IPS-20b (cell line): ENCODE data around the gene CELA2A.

Source experiments
- H3K27ac ChIP-seq: one replicate; pipeline ENCODE4 v1.5.1; 2013; ENCODE audit warnings: low read length
- H3K27me3 ChIP-seq: 2 replicates; pipeline ENCODE4 v1.6.1; 2013; ENCODE audit warnings: mild to moderate bottlenecking, low read length, inconsistent platforms; ENCODE audit not compliant: insufficient read depth
- H3K36me3 ChIP-seq: 2 replicates; pipeline ENCODE4 v1.6.1; 2013; ENCODE audit warnings: low read depth, mild to moderate bottlenecking, inconsistent platforms, low read length, moderate library complexity; ENCODE audit not compliant: insufficient read depth
- H3K4me1 ChIP-seq: 2 replicates; pipeline ENCODE4 v1.6.1; 2013; ENCODE audit warnings: mild to moderate bottlenecking, control low read depth, inconsistent platforms, low read length, moderate library complexity; ENCODE audit not compliant: insufficient read depth
- H3K4me3 ChIP-seq: 2 replicates; pipeline ENCODE4 v1.5.1; 2013; ENCODE audit warnings: mild to moderate bottlenecking, low read length, inconsistent platforms
- H3K9ac ChIP-seq: 2 replicates; pipeline ENCODE4 v1.6.1; 2013; ENCODE audit warnings: low read depth, mild to moderate bottlenecking, inconsistent platforms, low read length, moderate library complexity
- H3K9me3 ChIP-seq: 2 replicates; pipeline ENCODE4 v1.6.1; 2013; ENCODE audit warnings: mild to moderate bottlenecking, low read depth, low read length, inconsistent platforms; ENCODE audit not compliant: insufficient read depth

Gene CELA2A

DNA sequence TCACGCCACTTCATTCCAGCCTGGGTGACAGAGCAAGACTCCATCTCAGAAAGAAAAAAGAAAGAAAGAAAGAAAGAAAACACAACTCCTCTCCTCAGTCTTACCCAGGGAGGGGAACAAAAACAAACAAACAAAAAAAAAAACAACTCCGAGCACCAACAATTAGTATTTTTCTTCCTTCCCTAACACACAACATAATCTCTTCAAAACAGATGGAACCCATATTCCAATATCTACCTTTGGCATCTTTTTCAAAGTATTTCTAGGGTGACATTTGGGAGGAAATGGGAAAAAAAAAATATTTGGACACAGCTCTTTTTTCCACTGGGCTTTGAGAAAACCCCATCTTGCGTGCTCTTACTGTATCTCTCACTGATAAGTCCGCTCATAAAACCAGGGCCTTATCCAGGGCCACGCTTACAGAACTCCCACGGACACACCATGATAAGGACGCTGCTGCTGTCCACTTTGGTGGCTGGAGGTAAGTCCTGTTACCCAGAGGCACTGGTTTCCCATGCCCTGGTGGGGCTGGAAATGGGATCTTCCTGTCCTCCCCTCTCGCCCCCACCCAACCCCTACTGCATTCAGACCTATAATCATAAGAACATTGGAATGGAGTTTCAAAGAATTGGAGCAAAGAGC, at the start of gene CELA2A:
Gene CELA2A (plus strand): TSS at position 420 of the 642 bp plus-strand sequence. CDS start 22 bp downstream, at position 442.
- Histone ChIP-seq H3K4me3 (no peak within 1 kb of the TSS), H3K36me3 (no peaks in the 10 kb centered on the region), H3K27me3 (no peaks in the 10 kb centered on the region), H3K9me3 (no peaks in the 10 kb centered on the region), H3K4me1 (no peaks in the 10 kb centered on the region), H3K9ac (no peak within 1 kb of the TSS), H3K27ac (no peak within 1 kb of the TSS)

DNA sequence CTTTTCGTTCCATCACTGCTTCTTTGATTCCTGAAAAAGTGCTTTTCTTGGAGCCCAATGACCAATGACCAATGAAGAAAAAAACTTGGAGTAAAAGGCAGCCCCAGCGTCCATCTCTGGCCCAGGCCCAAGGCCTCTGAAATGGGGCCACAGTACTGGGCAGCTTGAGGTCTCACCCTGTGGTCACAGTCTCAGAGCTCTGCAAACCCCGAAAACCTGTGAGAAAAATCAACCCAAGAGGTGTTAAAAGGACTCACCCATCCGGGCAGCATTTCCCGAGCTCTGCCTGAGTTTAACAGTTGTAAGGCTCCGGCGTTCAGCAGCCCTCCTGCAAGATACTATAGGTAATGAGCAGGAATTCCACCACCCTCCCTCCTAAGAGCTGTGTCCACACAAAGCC, 49.0 kb upstream of the CELA2A start:
- no peak overlapping the region for H3K4me3 ChIP-seq
- no peak overlapping the region for H3K27ac ChIP-seq
- H3K4me1 ChIP-seq = peaks cover 2% of the 10 kb centered on the region; the same call in 1 of the 2 replicates
- no peaks in the 10 kb centered on the region for H3K36me3 ChIP-seq
- peaks cover 40% of the 10 kb centered on the region for H3K27me3 ChIP-seq
- no peak overlapping the region for H3K9ac ChIP-seq
- no peaks in the 10 kb centered on the region for H3K9me3 ChIP-seq

DNA sequence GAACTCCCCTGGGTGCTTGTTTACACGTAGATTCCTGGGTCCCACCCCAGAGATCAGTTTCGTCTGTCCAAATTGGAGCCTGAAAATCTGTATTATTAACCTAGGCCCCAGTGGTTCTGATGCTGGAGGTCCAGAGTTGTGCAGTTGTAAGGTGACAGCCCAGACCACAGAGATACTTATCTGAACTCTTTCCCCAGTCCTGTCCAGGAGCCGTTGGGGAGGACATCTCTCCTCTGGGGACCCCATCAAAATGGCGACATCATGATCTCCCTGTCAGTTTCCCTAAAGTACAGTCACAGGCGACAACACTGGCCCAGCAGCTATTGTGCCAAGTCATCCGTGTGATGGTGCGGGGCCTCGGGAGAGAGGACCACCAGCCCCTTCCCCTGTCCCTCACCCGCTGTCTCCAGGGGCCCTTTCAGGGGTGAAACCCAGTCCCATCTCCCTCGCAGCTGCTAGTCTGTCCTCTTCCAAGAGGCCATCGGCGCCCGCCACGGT, 47.6 kb upstream of the CELA2A start:
- H3K9me3 ChIP-seq = no peaks in the 10 kb centered on the region
- H3K4me3 ChIP-seq = peak overlapping the region; percentile 67
- H3K27ac ChIP-seq = no peak overlapping the region
- H3K4me1 ChIP-seq = peaks cover 2% of the 10 kb centered on the region; the same call in 1 of the 2 replicates
- peak overlapping the region; percentile 54; the same call in 1 of the 2 replicates for H3K9ac ChIP-seq
- no peaks in the 10 kb centered on the region for H3K36me3 ChIP-seq
- H3K27me3 ChIP-seq = peaks cover 40% of the 10 kb centered on the region

DNA sequence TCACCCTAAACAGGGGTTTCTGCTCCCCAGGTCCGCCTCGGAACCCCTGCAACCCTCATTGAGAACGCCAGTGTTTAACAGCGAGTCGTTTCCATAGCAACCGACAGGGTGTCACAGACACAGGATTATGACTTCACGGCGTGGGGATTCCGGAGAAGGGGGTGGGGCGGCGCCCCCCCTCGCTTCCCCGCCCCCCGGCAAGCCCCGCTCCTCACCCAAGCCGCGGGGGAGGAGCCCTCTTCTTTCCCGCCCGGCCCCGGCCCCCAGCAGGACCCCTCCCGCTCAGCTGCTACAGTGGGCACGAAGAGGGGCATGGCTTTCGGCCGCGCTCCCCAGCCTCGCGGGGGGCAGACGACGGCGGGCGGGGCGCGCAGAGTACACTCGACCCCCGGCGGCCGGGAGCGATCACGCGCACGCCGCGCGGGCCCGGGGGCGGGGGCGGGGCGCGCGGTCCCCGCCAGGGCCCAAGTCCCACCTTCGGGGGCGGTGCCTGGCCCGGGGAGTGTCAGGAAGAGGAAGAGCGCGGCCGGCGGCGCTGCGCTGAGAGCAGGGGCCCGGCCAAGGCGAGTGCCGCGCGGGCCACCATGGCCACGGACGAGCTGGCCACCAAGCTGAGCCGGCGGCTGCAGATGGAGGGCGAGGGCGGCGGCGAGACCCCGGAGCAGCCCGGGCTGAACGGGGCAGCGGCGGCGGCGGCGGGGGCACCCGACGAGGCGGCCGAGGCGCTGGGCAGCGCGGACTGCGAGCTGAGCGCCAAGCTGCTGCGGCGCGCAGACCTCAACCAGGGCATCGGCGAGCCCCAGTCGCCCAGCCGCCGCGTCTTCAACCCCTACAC, 46.9 kb upstream of the CELA2A start, which contains the start of gene EFHD2:
Gene EFHD2 (plus strand): TSS at position 501 of the 835 bp plus-strand sequence. CDS start 84 bp downstream, at position 585.
- Histone ChIP-seq H3K27ac (no peak within 1 kb of the TSS), H3K27me3 (peaks cover 40% of the 10 kb centered on the region), H3K36me3 (no peaks in the 10 kb centered on the region), H3K4me1 (peaks cover 2% of the 10 kb centered on the region; the same call in 1 of the 2 replicates), H3K4me3 (peak within 1 kb of the TSS; percentile 67), H3K9ac (peak within 1 kb of the TSS; percentile 54; the same call in 1 of the 2 replicates), H3K9me3 (no peaks in the 10 kb centered on the region)

DNA sequence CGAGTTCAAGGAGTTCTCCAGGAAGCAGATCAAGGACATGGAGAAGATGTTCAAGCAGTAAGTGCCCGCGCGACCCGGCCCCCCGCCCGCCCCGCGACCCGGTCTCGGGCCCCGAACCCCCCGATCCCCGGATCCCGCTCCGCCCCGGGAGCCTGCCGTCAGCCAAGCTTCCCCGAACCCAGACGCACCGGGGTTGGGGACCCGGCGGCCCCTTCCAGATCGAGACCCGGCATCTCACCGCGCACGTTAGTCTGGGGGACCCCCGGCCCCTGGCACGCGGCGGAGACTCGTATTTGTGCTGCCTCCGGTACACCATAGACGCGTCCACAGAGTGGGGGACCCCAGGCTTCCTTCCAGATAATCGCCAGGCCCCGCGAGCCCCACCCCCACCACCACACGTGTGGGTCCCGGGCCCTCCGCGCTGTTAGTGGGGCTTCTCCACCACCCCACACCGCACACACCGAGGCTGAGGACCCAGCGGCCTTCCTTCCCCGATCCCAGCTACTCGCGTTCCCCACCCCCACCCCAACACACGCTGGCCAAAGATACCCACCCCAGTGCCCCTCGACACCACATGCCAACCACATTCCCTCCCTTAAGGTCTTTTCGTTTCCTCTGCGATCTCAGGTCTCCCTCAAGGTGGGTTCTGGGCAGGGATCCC, 46.2 kb upstream of the CELA2A start:
- H3K27me3 ChIP-seq = peaks cover 40% of the 10 kb centered on the region
- H3K4me1 ChIP-seq = peaks cover 2% of the 10 kb centered on the region; the same call in 1 of the 2 replicates
- H3K9me3 ChIP-seq = no peaks in the 10 kb centered on the region
- H3K4me3 ChIP-seq = peak overlapping the region; percentile 67
- peak overlapping the region; percentile 39; the same call in 1 of the 2 replicates for H3K9ac ChIP-seq
- H3K27ac ChIP-seq = no peak overlapping the region
- H3K36me3 ChIP-seq = no peaks in the 10 kb centered on the region

DNA sequence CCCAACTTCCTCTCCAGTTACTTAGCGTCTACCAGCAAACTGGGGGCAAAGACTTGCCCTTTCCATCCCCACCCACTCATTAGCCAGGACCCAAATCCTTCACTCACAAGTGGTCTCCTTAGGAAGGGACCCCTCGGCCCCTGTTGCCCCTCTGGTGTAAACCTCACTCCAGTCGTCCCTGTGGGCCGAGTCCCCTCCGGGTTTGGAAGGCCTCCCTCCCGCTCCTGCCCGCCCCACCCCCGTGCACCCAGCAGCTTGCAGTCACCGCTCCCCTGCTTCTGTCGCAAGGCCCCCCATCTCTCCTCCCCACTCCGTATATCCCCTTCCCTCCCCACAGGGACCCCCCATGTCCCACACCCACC, 45.7 kb upstream of the CELA2A start:
- peak overlapping the region; percentile 67 for H3K4me3 ChIP-seq
- peak overlapping the region; percentile 39; the same call in 1 of the 2 replicates for H3K9ac ChIP-seq
- H3K27ac ChIP-seq = no peak overlapping the region
- no peaks in the 10 kb centered on the region for H3K9me3 ChIP-seq
- peaks cover 40% of the 10 kb centered on the region for H3K27me3 ChIP-seq
- H3K4me1 ChIP-seq = peaks cover 2% of the 10 kb centered on the region; the same call in 1 of the 2 replicates
- no peaks in the 10 kb centered on the region for H3K36me3 ChIP-seq

DNA sequence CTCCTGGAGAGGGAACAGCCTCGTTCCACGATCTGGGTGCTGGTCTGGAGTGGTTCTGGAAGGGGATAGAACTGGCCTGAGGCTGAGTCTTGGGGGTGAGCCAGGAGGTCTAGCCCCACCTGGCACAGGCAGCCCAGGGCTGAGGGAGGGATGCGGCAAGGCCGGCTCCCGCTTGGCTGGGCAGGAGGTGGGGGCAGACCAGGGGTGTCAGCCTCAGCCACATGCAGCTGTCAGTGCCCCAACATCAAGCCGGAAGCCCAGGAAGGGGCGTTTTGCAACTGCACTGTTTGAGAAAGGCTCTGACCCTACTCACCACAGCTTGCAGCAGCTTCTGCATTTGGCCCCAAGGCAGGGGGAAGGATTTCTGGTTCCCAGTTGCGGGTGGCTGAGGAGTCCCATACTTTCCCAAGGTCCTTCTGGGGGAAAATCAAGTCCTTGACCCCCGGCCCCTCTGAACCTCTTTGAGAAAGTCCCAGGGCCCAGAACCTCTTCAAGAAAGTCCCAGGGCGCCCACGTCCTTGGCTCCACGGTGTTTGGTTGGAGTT, 44.9 kb upstream of the CELA2A start:
- H3K27ac ChIP-seq = no peak overlapping the region
- no peak overlapping the region for H3K4me3 ChIP-seq
- H3K9me3 ChIP-seq = no peaks in the 10 kb centered on the region
- H3K4me1 ChIP-seq = peaks cover 2% of the 10 kb centered on the region; the same call in 1 of the 2 replicates
- no peak overlapping the region for H3K9ac ChIP-seq
- peaks cover 40% of the 10 kb centered on the region for H3K27me3 ChIP-seq
- no peaks in the 10 kb centered on the region for H3K36me3 ChIP-seq

DNA sequence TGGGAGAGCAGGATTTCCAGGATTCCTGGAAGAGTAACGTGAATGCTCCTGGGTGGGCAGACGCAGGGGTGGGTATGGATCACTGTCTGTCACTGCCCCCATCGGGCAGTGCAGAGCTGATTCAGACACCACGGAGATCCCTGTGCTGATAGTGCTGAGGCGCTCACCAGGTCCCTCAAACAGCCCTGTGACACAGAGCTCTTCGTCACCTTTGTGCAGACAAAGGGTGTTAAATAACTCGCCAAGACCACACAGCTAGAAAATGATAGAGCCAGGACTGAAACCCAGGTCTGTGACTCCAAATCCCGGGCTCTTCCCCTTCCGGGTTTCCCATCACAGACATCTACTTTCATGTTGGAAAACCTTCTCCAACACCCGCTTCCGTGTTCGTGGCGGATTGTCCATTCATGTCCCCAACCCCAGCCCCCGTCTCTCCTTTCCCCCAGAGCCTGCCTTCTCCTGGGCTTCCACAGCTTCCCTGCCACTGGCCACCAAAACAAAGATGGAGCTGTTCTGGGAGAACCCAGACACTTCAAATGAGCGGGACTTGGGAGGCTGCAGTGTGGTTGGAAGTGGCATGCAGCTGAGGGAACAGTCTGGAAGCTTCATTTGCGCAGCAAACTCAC, 44.2 kb upstream of the CELA2A start:
- H3K9me3 ChIP-seq = no peaks in the 10 kb centered on the region
- peaks cover 2% of the 10 kb centered on the region; the same call in 1 of the 2 replicates for H3K4me1 ChIP-seq
- no peak overlapping the region for H3K4me3 ChIP-seq
- H3K27me3 ChIP-seq = peaks cover 40% of the 10 kb centered on the region
- H3K36me3 ChIP-seq = no peaks in the 10 kb centered on the region
- H3K9ac ChIP-seq = no peak overlapping the region
- H3K27ac ChIP-seq = no peak overlapping the region

DNA sequence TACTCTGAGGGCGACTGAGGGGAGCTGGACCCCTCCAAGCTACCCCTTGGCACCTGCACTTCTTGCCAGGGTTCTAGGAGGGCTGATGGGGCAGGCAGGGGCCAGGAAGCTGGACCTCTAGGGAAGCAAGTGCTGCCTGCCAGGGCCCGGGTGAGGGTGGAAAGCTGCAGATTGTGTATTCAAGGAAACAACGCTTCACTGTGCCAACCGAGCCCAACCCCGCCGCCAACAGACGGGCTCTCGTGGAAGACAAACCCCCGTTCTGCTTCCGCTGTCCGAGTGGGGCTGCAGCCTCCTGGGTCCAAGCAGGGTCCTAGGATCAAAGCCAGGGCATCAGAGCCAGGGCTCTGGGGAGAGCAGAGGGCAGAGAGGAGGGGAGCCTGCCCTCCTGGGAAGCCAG, 43.7 kb upstream of the CELA2A start:
- Histone ChIP-seq H3K4me3 (no peak overlapping the region), H3K36me3 (no peaks in the 10 kb centered on the region), H3K4me1 (peaks cover 2% of the 10 kb centered on the region; the same call in 1 of the 2 replicates), H3K9ac (no peak overlapping the region), H3K27ac (no peak overlapping the region), H3K27me3 (peaks cover 35% of the 10 kb centered on the region), H3K9me3 (no peaks in the 10 kb centered on the region)

DNA sequence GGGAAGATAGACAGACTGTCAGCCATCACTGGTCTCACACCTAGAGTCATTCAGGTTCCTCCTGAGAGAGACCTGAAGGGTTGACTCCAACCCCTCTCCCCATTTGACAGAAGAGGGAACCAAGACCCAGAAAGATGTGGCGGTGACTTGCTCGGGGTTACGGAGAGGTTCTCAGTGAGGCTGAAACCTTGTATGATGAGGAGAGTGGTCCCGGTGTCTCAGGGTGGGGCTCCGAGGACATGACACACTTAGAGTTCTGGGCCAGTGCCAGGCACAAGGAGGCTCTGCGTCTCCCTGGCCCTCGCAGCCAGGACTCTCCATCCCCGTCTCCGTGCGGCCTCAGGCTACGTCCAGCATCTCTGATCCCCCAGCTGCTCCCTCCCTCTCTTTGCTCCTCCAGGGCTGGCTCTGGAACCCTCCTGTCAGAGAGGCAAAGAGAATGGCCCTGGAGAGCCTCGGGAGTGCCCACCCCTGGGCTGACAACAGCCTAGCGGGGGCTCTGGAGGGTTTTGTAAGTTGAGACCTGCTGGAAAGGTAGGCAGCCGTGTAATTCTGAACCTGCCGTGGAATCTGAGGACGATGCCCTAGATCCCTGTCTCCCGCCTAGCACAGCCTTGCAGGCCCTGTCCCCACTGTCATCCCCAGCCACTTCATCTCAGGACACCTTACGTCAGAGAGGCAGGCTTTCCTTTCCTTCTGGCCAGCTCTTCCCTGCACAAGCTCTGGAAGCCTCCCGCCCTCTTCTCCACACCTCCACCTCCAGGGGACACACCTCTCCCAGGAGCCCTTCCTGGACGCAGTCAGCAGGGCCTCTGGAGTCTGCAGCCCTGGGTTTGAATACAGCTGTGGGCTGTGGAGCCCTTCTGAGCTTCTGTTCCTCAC, 42.7 kb upstream of the CELA2A start:
- H3K4me1 ChIP-seq = peaks cover 2% of the 10 kb centered on the region; the same call in 1 of the 2 replicates

More for the DNA sequence above, 42.7 kb upstream of the CELA2A start:
- Histone ChIP-seq H3K27ac (no peak overlapping the region), H3K27me3 (peaks cover 26% of the 10 kb centered on the region), H3K36me3 (no peaks in the 10 kb centered on the region), H3K9ac (no peak overlapping the region), H3K9me3 (no peaks in the 10 kb centered on the region), H3K4me3 (no peak overlapping the region)
